GM19043 (cell line): Measurements from ENCODE around the gene FOXP1.

Source experiments
- ATAC-seq: cut with Tn5 transposase; IDR thresholded peaks from one replicate; pipeline ENCODE4 v1.9.1; 2021; ENCODE audit warnings: low read depth; ENCODE audit not compliant: unreplicated experiment

FOXP1 gene

DNA sequence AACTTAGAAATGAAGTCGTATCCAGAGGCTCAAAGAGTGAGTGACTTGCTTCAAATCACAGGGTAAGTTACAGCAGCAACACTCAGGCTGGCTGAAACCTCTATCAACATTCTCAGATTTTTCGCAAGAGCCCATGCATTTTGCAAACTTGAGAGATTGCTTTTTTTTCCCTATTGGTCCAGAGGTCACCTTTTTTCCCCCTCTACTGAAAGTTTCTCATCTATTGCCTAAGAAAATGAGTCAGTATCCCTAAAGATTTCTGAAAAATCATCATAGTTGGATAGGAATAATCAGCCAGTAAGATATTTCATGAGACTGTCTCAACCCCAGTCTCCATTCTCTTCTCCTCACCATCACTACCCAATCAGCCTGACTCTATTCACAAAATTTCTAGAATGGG, 410.6 kb downstream of the FOXP1 start:
- no peak for ATAC-seq

DNA sequence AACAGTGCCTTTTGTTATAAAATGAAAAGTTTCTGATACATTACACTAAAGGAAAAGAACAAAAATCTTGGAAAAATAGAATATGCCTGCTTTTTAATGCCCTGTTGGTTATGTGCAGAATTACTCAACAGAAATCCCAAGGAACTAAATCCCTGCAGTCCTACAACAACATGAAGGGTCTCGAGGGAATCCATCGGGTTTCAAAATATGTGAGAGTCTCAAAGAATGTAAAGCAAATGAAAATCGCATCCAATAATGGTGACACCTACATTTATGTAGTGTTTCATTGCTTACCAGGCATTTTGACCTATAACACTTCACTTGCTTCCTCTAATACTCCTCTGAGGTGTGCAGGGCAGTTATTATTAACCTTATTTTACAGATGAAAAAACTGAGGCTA, 411.3 kb downstream of the FOXP1 start:
- ATAC-seq: no peak

DNA sequence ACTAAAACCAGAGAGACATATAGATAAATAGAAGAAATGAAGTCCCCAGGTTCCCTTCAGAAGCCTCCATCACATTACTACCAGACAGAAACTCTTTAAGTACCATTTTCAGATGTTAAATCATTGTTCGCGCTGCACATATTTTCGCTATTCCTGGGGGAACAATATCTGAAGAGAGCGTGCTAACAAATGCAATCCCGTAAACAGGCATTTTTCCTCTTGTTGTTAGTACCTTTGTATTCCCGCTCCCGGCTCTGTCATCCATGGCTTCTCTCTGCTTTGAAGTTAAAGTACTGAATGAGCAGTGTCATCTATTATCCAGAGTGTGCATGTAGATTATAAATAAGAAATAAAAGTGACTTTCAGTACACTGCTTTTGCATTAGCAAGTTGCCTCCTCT, 412.3 kb downstream of the FOXP1 start:
- no peak for ATAC-seq

DNA sequence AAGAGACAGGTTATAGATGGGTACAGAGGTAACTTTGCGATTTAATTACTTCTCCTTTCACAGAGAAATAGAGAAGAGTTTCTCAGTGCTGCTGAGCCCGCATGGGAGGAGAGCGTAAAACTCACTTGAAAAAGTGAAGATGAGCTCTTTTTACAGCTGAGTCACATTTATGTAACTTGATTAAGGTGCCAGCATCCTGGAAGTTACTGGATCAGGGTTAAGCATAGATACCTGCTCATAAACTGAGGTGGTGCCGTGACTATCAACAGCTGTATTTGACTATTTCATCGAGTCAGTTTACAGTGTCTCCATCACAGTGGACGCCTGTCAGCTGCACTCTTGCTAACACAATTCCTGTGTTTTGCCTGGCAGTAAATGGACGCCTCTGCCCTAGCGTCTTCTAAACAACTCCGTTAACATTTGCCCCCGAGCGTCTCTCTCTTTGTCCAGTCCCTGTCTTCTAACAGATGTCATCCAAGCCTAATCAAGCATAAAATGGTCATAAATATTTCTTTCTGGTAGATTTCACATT, 414.6 kb downstream of the FOXP1 start:
- ATAC-seq: no peak

DNA sequence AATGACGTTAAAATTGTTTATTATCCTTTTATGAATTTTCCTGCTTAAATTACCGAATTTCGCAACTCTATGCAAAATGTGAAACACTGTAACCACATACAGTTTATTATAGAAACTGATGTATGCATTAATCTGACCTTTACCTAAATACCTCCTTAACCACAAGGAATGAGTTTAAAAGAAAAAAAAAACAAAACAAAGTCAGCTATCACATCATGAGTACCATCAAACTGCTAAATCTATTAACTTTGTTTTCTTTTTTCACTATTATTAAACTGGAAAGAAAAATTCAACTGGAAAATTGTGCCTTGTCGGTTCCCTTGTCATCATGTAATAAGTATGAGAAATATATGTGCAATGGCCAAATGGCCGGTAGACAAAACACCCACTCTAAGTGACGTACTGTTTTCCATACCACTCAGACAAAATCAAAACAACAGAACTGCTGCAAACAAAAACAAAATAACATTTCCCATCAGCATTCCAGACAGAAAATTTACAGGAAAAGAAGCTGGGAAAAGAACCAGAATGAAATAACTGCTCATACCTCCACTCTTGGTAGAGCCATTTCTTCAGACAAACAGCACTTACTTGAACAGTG, 415.3 kb downstream of the FOXP1 start:
- ATAC-seq: no peak

DNA sequence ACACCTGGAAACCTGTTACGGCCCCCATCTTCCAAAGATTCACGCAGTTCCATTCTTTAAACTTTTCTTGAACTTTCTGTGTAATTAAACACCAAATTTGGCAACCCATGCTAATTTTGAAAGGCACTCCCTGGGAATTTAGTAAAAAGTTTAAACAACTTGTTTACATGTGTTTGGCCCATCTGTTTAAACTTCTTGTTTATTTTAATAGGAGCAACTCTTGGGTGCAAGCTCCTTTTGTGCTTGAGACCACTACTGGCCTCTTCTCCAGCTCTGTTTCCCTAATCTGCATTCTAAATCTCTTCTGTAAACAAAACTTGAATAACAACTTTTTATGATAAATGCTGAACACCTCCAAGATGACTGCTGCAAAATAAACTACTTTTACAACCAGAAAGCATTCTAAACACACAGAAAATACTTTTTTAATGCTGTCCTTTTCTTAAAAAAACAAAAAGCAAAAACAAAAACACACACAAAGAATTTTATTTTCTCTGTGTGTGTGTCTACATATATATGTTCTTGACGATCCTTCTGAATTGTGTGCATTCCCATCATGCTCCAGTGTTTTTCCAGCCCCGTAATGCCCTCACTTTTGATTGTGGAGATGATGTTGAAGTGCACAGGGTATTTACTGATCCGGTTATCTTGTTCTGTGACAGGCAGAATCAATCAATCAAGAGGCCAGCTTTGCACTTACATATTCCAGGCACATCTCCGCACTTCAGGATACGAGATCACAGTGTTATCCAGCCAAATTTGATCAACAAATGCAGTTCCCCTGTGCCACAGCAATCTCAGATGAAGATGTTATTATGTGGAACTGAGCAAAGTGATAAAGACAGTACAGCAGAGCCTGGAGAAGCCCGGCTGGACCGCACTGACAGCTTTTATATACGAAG, 416.9 kb downstream of the FOXP1 start:
- ATAC-seq: no peak

DNA sequence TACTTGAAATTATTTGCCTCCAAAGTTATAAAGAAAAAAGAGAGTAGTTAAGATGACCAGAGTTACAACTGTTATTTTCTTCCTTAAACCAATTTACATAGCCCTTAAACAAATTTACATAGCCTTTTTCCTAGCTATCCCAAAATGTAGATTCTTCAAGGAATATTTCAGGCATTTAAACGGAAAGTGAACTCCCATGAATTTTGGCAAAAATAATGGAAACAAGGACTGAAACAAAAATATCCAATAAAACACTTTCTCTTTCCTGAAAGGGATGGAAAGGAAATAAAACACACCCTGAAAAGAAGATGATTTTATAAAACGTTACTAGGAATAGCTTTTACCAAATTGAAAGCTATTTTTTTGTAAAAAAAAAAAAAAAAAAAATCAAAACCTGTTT, 418.6 kb downstream of the FOXP1 start:
- ATAC-seq: no peak

DNA sequence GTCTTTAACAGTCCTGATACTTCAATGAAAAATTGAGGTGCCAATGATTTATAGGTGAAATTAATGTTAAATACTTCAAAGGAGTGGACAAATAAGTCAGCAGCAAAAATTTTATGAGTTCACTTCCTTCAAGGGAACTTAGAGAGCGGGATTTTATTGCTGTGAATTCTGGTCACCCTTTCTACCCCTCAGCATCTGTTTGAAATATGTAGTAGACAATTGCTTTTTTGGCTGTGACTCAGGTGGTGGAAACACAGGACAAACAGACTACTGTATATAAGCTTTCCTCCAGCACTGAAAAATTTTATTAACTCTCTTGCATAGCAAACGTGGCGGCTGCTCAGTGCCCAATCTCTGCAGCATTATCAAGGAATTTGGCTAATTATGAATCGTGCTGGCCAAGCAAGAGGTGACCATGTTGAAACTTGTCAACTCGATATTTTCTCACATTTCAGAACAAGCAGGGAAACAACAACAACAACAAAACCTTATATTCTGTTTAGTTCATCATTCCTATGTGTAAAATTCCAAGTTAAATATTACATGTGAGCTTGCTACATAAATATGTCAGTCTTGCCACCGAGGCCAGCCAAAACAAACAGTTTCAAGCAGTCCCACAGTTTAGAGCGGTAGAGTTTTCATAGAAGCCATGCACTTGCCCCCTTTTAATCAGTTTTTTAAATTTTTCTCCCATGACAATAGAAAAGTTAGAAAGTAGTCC, 420.2 kb downstream of the FOXP1 start:
- no peak for ATAC-seq

DNA sequence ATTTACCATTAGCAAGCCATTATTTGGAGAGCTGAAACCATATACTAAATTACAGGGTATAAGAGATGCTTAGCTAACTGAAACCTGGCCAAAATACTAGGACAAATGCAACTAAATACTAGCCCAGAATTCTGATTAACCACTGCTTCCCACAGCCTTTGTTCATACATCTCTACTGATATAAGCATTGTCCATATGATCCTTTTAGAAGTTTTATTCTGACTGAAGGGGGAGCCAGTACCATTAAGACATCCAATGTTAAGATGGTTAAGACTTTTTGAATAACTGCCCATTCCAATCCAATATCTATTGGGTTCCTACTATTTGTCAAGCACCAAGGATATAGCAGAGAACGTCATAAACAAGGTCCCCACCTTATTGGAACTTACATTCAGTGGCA, 421.3 kb downstream of the FOXP1 start:
- no peak for ATAC-seq

DNA sequence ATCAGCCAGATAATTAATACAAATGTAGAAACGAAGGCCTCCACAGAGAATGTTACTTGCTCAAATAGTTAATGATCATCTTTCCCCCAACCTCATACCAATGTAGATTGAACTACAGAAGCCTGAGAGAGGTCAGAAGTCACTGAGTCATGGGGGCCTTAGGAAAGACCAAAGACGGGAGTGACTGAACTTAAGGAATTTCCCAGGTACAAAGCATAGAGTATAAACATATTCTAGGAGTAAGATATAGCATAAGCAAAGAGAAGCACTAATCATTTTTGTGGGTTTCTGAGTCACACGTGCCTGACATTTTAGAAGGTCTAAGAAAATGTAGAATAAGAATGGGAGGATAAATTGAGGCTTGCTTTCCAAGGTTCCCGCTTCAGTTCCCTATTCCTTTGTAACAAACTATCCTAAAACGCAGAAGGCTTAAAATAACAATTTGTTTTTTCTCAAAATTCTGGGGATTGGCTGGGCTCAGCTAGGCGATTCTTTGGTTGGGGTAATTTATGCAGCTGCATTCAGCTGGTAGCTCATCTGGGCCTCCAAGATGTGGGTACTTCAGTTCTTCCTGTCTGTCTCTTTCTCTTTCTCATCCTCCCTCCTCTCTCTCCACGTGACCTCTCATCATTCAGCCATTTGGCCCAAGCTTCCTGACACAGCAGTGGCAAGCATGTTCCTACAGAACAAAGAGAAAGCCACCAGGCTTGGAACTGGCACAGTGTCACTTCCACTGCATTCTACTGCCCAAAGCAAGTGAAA, 422.6 kb downstream of the FOXP1 start:
- no peak for ATAC-seq

DNA sequence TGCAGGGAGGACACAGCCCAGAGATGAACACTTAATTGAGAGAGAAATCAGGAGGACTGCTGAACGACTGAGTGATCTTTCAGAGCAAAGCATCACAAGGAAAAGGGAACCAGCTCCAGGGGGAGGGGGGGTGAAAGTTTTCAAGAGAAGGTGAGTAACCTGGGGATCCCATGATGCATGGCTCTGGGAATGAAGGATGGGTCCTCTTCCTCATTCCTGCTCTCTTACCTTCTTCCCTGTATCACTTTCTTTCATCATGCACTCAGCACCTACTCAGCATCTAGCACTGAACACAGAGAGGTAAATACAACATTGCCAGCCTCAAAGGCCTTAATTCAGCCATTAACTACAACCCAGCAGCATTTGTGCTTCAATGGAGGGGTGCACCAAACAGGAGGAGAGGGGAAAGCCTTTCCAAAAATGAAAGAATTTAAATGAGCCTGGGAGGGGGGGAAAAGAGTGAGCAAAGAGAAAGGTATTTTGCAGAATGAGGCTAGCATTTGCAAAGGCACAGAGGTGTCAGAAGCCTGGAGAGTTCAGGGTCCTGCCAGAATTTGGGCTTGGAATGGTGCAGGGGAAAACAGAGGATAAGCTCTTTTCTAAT, 427.4 kb downstream of the FOXP1 start:
- ATAC-seq: no peak

DNA sequence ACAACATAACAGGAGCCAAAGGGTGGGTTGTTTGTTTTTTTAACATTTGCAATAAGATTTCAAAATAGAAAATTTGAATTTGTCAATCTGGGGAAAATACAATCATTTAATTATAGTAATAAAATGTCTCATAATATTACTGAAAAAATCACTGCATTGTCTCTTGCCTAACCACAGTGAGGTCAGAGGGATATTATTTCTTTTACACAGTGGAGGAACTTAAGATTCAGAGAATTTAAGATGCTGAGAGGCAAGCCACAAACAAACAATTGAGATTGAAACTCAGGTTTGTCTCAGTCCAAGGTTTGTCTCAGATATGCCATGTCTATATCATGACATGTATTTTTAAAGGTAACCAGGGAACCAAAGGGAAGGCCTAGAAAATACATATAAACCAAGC, 428.7 kb downstream of the FOXP1 start:
- no peak for ATAC-seq

DNA sequence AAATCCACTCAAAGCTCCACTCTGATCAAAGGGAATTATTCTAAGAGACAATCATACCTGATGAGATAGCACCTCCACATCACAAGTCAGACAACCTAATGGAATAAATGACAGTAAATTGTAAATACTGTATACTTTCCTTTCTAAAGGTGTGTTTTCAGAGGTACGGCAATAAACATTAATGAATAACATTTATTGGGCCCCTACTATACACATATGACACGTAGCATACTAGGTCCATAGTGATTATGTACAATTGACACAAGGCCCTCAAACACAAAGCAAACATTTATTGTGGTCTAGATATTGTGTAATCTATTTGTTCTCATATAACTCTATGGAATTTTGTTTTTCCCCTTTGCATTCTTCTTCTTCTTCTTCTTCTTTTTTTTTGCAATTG, 429.8 kb downstream of the FOXP1 start:
- no peak for ATAC-seq

DNA sequence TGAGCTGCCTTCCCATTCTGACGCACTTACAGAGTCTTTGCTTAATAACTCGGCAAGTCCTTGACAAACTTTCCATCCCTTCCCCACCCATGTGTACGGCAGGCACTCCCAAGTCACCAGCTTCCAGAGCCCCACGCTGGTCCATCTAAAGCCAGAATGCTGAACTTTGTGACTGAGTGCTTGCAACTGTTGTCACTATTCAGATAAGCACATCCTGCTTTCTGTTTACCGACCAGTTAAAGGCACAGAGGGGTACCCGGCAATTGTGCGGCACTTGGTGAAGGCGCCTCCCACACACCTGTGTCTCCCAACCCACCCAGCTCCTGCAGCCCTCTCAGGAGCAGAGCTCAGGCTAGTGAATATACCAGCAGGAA, 430.6 kb downstream of the FOXP1 start:
- no peak for ATAC-seq

DNA sequence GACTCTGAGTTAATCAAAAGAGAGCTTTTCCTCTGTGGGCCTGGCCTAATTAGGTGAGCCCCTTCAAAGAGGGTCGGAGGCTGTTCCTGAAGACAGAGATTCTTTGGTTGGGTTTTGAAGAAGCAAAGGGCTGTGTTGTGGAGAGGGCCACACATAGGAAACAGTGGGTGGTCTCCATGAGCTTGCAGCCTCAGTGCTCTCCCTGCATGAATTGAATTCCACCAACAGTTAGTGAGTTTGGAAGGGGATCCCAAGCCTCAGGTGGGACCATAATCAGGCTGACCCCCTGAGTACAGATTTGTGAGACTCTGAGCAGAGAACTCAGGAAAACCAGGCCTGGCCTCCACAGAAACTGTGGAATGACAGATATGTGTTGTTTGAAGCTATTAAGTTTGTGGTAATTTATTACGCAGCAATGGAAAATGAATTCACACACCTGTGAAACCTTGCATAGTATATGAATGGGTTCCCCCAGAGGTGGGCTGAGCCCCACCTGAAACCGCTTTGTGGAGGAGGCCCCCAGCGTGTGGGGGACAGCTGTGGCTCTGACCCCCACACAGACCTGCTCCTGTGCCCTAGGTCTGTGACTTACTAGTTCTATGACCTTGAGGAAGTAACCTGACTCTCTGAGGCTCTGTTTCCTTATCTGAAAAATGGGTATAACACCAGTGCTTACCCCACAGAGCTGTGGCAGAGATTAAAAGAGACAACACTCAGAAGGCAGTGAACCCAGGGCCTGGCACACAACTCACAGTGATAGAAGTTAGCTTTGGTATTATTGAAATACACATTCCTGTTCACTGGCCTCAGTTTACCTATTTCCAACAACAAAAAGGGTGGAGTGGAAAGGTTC, 431.3 kb downstream of the FOXP1 start:
- no peak for ATAC-seq

DNA sequence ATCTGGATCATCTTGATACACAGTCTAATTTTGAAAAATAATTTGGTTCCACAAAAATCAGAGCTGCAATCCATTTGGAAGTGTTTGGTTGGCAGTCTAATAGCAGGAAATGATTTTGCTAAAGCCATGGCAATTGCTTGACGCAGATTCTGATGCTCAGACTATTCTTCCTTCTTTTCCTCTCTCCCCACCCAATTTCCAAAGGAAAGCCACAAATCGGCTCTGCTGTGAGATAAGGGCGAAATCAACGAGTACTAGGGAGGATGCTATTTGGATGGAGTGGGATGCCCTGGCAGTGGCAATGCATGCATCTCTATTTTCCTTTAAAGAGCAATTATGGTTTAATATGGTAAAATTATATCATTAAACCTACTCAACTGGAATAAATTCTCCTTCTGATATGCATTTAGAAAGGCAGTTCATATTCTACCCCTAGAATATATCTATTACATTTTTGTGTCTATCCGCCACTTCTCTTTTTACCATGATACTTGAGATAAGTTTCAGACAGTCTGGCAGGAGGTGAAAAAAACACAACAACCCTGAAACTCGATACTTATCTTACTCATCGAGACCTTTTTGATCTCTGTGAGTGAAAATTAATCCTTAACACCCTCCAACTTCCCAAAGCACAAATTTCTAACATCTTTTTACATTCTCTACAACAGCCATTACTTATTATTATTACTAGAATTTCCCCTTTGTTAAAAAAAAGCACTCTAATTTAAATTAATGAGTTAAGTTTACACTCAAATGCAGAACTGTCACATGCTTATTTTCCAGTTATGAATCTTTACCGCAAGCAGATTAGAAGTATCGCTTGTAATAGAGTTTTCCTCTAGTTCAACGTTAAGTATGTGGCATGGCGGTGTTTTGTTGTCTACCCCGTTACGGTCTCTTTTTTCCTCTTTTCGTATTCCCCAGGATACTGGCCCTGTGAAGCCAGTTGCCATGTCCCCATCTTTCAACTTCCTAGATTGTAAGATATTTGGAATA, 433.3 kb downstream of the FOXP1 start:
- peak; percentile 70 for ATAC-seq

DNA sequence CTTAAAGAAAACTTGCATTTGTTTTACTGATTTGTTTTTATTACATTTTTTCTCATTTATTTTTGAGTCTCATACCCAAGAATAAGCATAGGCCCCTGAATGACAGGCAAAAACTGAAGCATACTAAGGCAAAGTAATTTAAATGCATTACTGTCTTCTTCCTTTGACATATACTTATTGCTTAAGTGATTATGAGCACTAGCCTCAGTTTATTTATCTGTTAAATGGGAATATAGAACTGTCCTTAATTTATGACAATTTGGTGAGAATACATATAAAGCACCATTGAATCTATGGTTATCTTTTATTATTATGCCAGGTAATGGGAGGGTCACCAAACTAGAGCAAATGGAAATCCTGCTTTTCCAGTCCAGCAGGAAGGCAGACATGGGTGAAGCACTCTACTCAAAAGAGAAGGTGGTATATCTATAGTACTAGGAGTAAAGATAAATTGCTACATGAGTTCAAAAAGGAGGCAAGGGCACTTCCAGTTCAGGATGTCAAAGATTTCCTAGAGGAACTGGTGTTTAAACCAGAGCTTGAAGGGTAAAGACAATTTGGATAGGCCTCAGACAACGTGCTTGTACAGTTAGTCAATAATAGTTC, 435.0 kb downstream of the FOXP1 start:
- no peak for ATAC-seq

DNA sequence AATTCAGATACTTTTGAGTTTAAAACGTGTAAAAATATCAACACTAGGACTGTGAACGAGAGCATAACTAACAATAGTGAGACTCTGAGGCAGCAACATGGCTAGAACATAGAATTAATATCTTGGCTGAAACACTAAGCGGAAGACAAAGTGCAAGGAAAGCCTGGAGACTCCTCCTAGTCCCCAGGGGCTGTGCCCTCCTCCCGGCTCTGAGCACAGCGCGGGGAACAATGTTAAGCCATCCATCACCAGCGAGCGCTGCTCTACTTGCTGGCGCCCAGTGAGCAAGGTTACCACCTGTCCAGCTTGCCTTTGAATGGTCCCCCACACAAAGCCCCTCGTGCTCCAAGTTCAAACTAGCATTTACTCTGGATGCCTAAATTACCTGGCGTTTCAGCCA, 436.9 kb downstream of the FOXP1 start:
- no peak for ATAC-seq
